ENCODE measurements around the gene SLC22A17.
"Not testable (repeated sequence)": the region's sequence is repeated elsewhere in the genome, so short reads cannot be mapped to it uniquely, and the experiment has no call there.

The SLC22A17 gene

GRCh38 chr14:23352506-23353432, at the start of gene SLC22A17:
Gene SLC22A17, minus strand, starts transcription at chr14:23352887.
- DNase-seq = peak; percentile 86

- DNase-seq = no peak
These were observed 48.6 kb upstream of the SLC22A17 start for GRCh38 chr14:23401291-23401690.

- not testable (repeated sequence) for DNase-seq
These were observed 47.9 kb upstream of the SLC22A17 start for GRCh38 chr14:23400496-23401149.

GRCh38 chr14:23399591-23399990, 46.9 kb upstream of the SLC22A17 start:
- no peak for DNase-seq

- DNase-seq = no peak
These were observed 46.4 kb upstream of the SLC22A17 start for GRCh38 chr14:23399136-23399535.

GRCh38 chr14:23398348-23398747, 45.7 kb upstream of the SLC22A17 start:
- peak; percentile 59 for DNase-seq

- DNase-seq = no peak
These were observed 44.2 kb upstream of the SLC22A17 start for GRCh38 chr14:23396781-23397407.

- no peak for DNase-seq
These were observed 43.4 kb upstream of the SLC22A17 start for GRCh38 chr14:23396126-23396525.

- no peak for DNase-seq
These were observed 39.9 kb upstream of the SLC22A17 start for GRCh38 chr14:23392613-23393012.

GRCh38 chr14:23389871-23390270, 37.2 kb upstream of the SLC22A17 start:
- DNase-seq = not testable (repeated sequence)

- no peak for DNase-seq
These were observed 36.7 kb upstream of the SLC22A17 start for GRCh38 chr14:23389396-23389795.

- no peak for DNase-seq
These were observed 36.3 kb upstream of the SLC22A17 start for GRCh38 chr14:23388996-23389395.

GRCh38 chr14:23387916-23388882, 35.5 kb upstream of the SLC22A17 start:
- no peak for DNase-seq

GRCh38 chr14:23386999-23387398, 34.3 kb upstream of the SLC22A17 start:
- no peak for DNase-seq

- DNase-seq = not testable (repeated sequence)
These were observed 33.6 kb upstream of the SLC22A17 start for GRCh38 chr14:23386266-23386657.

- no peak for DNase-seq
These were observed 33.1 kb upstream of the SLC22A17 start for GRCh38 chr14:23385642-23386265.

GRCh38 chr14:23385244-23385641, 32.6 kb upstream of the SLC22A17 start:
- DNase-seq = no peak

GRCh38 chr14:23384364-23385080, 31.8 kb upstream of the SLC22A17 start:
- no peak for DNase-seq

- DNase-seq = no peak
These were observed 30.2 kb upstream of the SLC22A17 start for GRCh38 chr14:23382731-23383440.

GRCh38 chr14:23382276-23382675, 29.6 kb upstream of the SLC22A17 start:
- no peak for DNase-seq

GRCh38 chr14:23381871-23382270, 29.2 kb upstream of the SLC22A17 start:
- no peak for DNase-seq

Measured in DMS79 (cell line).